DND-41 (cell line): Measurements from ENCODE around the gene FAM9C.

Experiments used
- EZH2 ChIP-seq: IDR thresholded peaks from 3 replicates; pipeline ENCODE4 v1.6.1; 2012; ENCODE audit warnings: borderline replicate concordance, low read depth, mild to moderate bottlenecking, moderate library complexity, low read length, inconsistent platforms; ENCODE audit not compliant: severe bottlenecking
- TF ChIP-seq, protein P1 (sequence below): IDR thresholded peaks from 2 replicates; pipeline ENCODE4 v1.5.1; 2012; ENCODE audit warnings: borderline replicate concordance, low read length, moderate library complexity, mild to moderate bottlenecking; ENCODE audit not compliant: poor library complexity, severe bottlenecking; ENCODE audit errors: extremely low read depth

DNA sequence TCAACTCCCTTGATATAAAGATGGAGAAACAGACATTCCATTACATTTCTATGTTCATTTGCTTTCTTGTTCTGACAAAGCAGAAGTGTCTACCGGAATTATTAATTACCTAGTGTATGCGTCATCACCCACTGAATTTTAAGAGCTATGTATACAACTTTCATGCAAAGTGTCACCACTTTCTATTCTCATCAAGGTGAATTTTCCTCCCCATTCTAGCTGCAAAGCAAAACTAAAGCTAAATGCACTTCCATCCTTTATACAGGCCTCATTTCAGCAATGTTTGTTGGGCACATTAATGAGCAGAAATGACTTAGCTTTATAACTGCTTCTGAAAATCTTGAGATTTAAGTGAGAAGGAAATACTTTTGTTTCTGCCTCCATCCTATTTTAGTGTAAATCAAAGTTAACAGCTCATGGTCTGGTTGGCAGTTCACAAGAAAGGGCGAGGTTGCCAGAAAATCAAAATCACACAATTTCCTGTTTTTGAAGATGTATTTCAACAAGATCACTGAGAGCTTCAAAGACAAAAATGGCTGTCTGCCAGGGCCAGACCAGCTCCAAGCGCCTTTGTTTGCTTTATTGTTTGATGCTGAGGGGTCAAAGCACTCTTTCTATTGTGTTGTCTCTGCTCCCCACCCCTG is 7.2 kb upstream of the FAM9C start:
- TF ChIP-seq EZH2: no peak
- TF ChIP-seq, protein P1, sequence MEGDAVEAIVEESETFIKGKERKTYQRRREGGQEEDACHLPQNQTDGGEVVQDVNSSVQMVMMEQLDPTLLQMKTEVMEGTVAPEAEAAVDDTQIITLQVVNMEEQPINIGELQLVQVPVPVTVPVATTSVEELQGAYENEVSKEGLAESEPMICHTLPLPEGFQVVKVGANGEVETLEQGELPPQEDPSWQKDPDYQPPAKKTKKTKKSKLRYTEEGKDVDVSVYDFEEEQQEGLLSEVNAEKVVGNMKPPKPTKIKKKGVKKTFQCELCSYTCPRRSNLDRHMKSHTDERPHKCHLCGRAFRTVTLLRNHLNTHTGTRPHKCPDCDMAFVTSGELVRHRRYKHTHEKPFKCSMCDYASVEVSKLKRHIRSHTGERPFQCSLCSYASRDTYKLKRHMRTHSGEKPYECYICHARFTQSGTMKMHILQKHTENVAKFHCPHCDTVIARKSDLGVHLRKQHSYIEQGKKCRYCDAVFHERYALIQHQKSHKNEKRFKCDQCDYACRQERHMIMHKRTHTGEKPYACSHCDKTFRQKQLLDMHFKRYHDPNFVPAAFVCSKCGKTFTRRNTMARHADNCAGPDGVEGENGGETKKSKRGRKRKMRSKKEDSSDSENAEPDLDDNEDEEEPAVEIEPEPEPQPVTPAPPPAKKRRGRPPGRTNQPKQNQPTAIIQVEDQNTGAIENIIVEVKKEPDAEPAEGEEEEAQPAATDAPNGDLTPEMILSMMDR: no peak
